ENCODE measurements around the gene BCO1. TPM values are rescaled to one million over a fixed set of nuclear protein-coding genes. Genes with fewer than 3 reads are reported as not detected.

Gene BCO1
- total RNA-seq, 2 experiments from 2014 or later = not detected

DNA sequence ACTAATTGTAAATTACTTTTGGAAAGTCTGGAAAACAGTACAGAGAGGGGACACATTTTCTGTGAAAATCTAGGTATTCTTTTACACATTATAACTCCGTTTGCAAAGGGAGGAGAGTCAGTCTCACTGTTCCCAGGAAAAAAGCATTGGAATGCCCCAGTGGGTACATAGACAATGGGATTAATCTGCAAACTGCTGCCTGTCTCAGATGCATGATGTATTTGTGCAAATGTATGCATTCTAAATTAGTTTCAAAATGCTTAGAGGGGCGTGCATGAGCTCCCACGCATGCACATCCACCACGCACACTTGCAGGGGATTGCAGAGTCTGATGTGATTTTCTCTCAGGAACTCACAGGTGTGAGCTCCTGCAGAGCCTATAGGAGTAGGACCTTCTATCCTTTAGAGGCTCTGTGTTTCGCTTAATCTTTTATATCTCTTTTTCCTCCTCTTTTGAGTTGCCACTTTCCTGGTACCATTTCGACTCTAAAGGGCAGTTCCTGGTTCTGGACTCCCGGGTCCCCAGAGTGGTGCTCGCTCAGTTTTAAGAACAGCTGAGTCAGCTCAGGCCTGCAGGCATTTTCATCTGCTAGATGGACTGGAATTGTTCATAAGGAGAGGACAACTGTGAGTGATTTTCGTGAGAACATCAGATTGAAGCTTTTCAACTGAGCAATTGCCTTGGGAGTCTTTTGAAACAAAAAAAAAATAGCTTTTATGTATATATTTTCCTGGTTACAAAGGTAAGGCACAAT lies 1.1 kb downstream of the BCO1 start:
- H2AFZ ChIP-seq (ENCODE audit: low read length) = no peak overlapping the region
- POLR2A ChIA-PET = interaction anchor here (1.1 to 1.2 kb wide), 2 partner anchors 11 to 13 kb away, joined by 3 to 5 read pairs; no protein-coding TSS in a partner anchor
- TF ChIP-seq CTCF (conservative IDR thresholded peaks at IDR 0.05; ENCODE audit: low read length) (no peak), EZH2phosphoT487 (IDR thresholded peaks at IDR 0.05; ENCODE audit: borderline replicate concordance, low read depth, low read length) (no peak)
- no peak overlapping the region for H3K27ac ChIP-seq (ENCODE audit: low read depth, low read length, poor library complexity, severe bottlenecking)
- no peaks in the 10 kb centered on the region for H3K4me1 ChIP-seq (ENCODE audit: insufficient read depth, low read length, poor library complexity, severe bottlenecking)
- DNase-seq (ENCODE audit: low spot score) = no peak
- no peaks in the 10 kb centered on the region for H4K20me1 ChIP-seq (ENCODE audit: insufficient read depth, low read length)
- H3K9me3 ChIP-seq (ENCODE audit: low read length) = no peaks in the 10 kb centered on the region
- H3K4me2 ChIP-seq (ENCODE audit: low read length) = no peak overlapping the region
- CTCF ChIA-PET (ENCODE audit: unreplicated experiment) = no interaction called here
- H3K4me3 ChIP-seq (ENCODE audit: low read depth, low read length, poor library complexity, severe bottlenecking) = no peak overlapping the region
- intact Hi-C loops (cut with micrococcal nuclease; ENCODE audit: unreplicated experiment) = no loop called here
- no TSS peak for BruUV-seq (replicated peaks)
- H3K9me2 ChIP-seq (ENCODE audit: insufficient read depth, low read length) = no peaks in the 10 kb centered on the region
- H3K79me2 ChIP-seq (ENCODE audit: insufficient read depth, low read depth, low read length) = no peaks in the 10 kb centered on the region
- no peaks in the 10 kb centered on the region for H3K36me3 ChIP-seq (ENCODE audit: insufficient read depth, low read length)

- no peaks in the 10 kb centered on the region for H3K79me2 ChIP-seq (ENCODE audit: insufficient read depth, low read depth, low read length)
- H3K27ac ChIP-seq (ENCODE audit: low read depth, low read length, poor library complexity, severe bottlenecking) = no peak overlapping the region
- H2AFZ ChIP-seq (ENCODE audit: low read length) = no peak overlapping the region
- ChIA-PET CTCF (ENCODE audit: unreplicated experiment) (no interaction called here), POLR2A (no interaction called here)
- intact Hi-C loops (cut with micrococcal nuclease; ENCODE audit: unreplicated experiment) = no loop called here
- no peak for DNase-seq (ENCODE audit: low spot score)
- H3K36me3 ChIP-seq (ENCODE audit: insufficient read depth, low read length) = no peaks in the 10 kb centered on the region
- no peak overlapping the region for H3K4me2 ChIP-seq (ENCODE audit: low read length)
- no peak for TF ChIP-seq EZH2phosphoT487 (IDR thresholded peaks at IDR 0.05; ENCODE audit: borderline replicate concordance, low read depth, low read length)
- TF ChIP-seq CTCF (conservative IDR thresholded peaks at IDR 0.05; ENCODE audit: low read length) = no peak
- no peaks in the 10 kb centered on the region for H3K9me3 ChIP-seq (ENCODE audit: low read length)
- H3K4me3 ChIP-seq (ENCODE audit: low read depth, low read length, poor library complexity, severe bottlenecking) = no peak overlapping the region
- no TSS peak for BruUV-seq (replicated peaks)
- no peaks in the 10 kb centered on the region for H3K9me2 ChIP-seq (ENCODE audit: insufficient read depth, low read length)
- H3K4me1 ChIP-seq (ENCODE audit: insufficient read depth, low read length, poor library complexity, severe bottlenecking) = no peaks in the 10 kb centered on the region
- H4K20me1 ChIP-seq (ENCODE audit: insufficient read depth, low read length) = no peaks in the 10 kb centered on the region
Measured at GRCh38 chr16:81241706-81242105, 3.2 kb downstream of the BCO1 start.

DNA sequence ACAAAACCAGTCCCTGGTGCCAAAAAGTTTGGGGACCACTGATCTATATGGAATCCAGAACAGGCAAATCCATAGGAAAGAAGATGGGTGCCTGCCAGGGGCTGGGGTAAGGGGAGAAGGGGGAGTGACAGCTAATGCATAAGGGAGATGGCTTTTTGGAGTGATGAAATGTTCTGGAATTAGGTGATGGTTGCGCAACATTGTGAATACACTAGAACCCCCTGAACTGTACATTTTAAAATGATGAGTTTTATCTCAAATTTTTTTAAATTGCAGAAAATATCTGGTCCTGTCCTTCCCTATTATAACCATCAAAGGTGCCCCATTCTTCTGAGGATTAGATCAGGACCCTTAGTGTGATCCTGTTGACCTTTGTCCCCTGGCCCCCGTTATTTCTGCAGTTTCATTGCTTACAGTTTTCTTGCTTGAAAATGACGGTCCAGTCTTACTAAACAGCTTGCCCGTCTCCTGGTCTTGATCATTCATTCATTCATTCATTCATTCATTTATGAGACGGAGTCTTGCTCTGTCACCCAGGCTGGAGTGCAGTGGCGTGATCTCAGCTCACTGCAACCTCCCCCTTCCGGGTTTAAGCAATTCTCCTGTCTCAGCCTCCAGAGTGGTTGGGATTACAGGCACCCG lies 4.6 kb downstream of the BCO1 start:
- Histone ChIP-seq H3K79me2 (ENCODE audit: insufficient read depth, low read depth, low read length) (no peaks in the 10 kb centered on the region), H3K27ac (ENCODE audit: low read depth, low read length, poor library complexity, severe bottlenecking) (no peak overlapping the region), H3K36me3 (ENCODE audit: insufficient read depth, low read length) (no peaks in the 10 kb centered on the region), H3K4me1 (ENCODE audit: insufficient read depth, low read length, poor library complexity, severe bottlenecking) (no peaks in the 10 kb centered on the region), H3K4me3 (ENCODE audit: low read depth, low read length, poor library complexity, severe bottlenecking) (no peak overlapping the region), H3K4me2 (ENCODE audit: low read length) (no peak overlapping the region), H2AFZ (ENCODE audit: low read length) (no peak overlapping the region), H3K9me2 (ENCODE audit: insufficient read depth, low read length) (no peaks in the 10 kb centered on the region), H3K9me3 (ENCODE audit: low read length) (no peaks in the 10 kb centered on the region), H4K20me1 (ENCODE audit: insufficient read depth, low read length) (no peaks in the 10 kb centered on the region)
- ChIA-PET CTCF (ENCODE audit: unreplicated experiment) (no interaction called here), POLR2A (no interaction called here)
- BruUV-seq (replicated peaks) = no TSS peak
- intact Hi-C loops (cut with micrococcal nuclease; ENCODE audit: unreplicated experiment) = no loop called here
- no peak for DNase-seq (ENCODE audit: low spot score)
- TF ChIP-seq CTCF (conservative IDR thresholded peaks at IDR 0.05; ENCODE audit: low read length) (no peak), EZH2phosphoT487 (IDR thresholded peaks at IDR 0.05; ENCODE audit: borderline replicate concordance, low read depth, low read length) (no peak)
